ENCODE results near the gene IGF2BP1. TPM values are rescaled to one million over a fixed set of nuclear protein-coding genes. Genes with fewer than 3 reads are reported as not detected.

The IGF2BP1 gene
- total RNA-seq, 1 donor from 2014 or later: 260 TPM

- peak overlapping the region; percentile 91 for H3K27ac Mint-ChIP-seq (ENCODE audit: unreplicated experiment)
- Histone ChIP-seq H3K4me1 (ENCODE audit: insufficient read depth, low read length) (no peaks in the 10 kb centered on the region), H2AFZ (ENCODE audit: low read depth, low read length) (no peak overlapping the region), H3K36me3 (ENCODE audit: insufficient read depth, low read length) (peaks cover 27% of the 10 kb centered on the region), H3K9ac (ENCODE audit: low read length) (no peak overlapping the region), H4K20me1 (ENCODE audit: insufficient read depth, low read length) (peaks cover 30% of the 10 kb centered on the region), H3K4me3 (ENCODE audit: insufficient read depth, low read depth, low read length) (no peak overlapping the region), H3K27ac (ENCODE audit: low read depth, low read length) (no peak overlapping the region), H3K27me3 (ENCODE audit: insufficient read depth, low read length) (no peaks in the 10 kb centered on the region), H3K9me3 (ENCODE audit: insufficient read depth, low read depth, low read length) (no peaks in the 10 kb centered on the region), H3K4me2 (ENCODE audit: low read length) (peak overlapping the region; percentile 43), H3K79me2 (ENCODE audit: insufficient read depth, low read length) (peaks cover 24% of the 10 kb centered on the region)
- peaks cover 12% of the 10 kb centered on the region for H3K4me1 Mint-ChIP-seq (ENCODE audit: low read depth, unreplicated experiment)
- TF ChIP-seq EZH2 (IDR thresholded peaks at IDR 0.05; ENCODE audit: insufficient read depth, low read length): no peak
- TF ChIP-seq CTCF (IDR thresholded peaks at IDR 0.05; ENCODE audit: insufficient read depth, low read depth, low read length): peak; percentile 73
- no peaks in the 10 kb centered on the region for H3K27me3 Mint-ChIP-seq (ENCODE audit: low read depth, unreplicated experiment)
- peak overlapping the region; percentile 64 for H3K4me3 Mint-ChIP-seq (ENCODE audit: unreplicated experiment)
- no peak for DNase-seq (ENCODE audit: low read depth)
- no peak for FAIRE-seq
- H3K36me3 Mint-ChIP-seq (ENCODE audit: low read depth, unreplicated experiment): peaks cover 17% of the 10 kb centered on the region
- H3K9me3 Mint-ChIP-seq (ENCODE audit: unreplicated experiment): no peaks in the 10 kb centered on the region
Observed at GRCh38 chr17:49035470-49036269, 38.5 kb downstream of the IGF2BP1 start.

DNA sequence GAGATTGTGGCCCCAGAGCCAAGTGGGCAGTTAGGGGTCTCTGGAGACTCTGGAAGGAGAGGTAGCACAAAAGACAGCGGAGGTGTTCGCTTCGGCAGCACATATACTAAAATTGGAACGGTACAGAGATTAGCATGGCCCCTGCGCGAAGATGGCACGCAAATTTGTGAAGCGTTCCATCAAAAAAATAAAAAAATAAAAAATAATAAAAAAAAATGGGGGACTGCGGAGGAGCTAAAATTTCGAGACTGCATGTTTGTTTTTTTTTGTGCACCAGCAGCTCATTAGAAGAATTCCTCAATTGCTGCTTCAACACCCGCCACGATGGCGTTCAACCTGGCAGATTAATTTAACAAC, 39.1 kb downstream of the IGF2BP1 start:
- no peak overlapping the region for H3K27ac ChIP-seq (ENCODE audit: low read depth, low read length)
- H3K79me2 ChIP-seq (ENCODE audit: insufficient read depth, low read length): peaks cover 24% of the 10 kb centered on the region
- no peaks in the 10 kb centered on the region for H3K4me1 ChIP-seq (ENCODE audit: insufficient read depth, low read length)
- H3K4me2 ChIP-seq (ENCODE audit: low read length): no peak overlapping the region
- peak overlapping the region; percentile 91 for H3K27ac Mint-ChIP-seq (ENCODE audit: unreplicated experiment)
- no peaks in the 10 kb centered on the region for H3K9me3 Mint-ChIP-seq (ENCODE audit: unreplicated experiment)
- peaks cover 28% of the 10 kb centered on the region for H3K36me3 ChIP-seq (ENCODE audit: insufficient read depth, low read length)
- TF ChIP-seq CTCF (IDR thresholded peaks at IDR 0.05; ENCODE audit: insufficient read depth, low read depth, low read length) (no peak), EZH2 (IDR thresholded peaks at IDR 0.05; ENCODE audit: insufficient read depth, low read length) (no peak)
- peak overlapping the region; percentile 64 for H3K4me3 Mint-ChIP-seq (ENCODE audit: unreplicated experiment)
- peaks cover 12% of the 10 kb centered on the region for H3K4me1 Mint-ChIP-seq (ENCODE audit: low read depth, unreplicated experiment)
- no peaks in the 10 kb centered on the region for H3K27me3 ChIP-seq (ENCODE audit: insufficient read depth, low read length)
- H3K9me3 ChIP-seq (ENCODE audit: insufficient read depth, low read depth, low read length): no peaks in the 10 kb centered on the region
- no peak overlapping the region for H3K9ac ChIP-seq (ENCODE audit: low read length)
- DNase-seq (ENCODE audit: low read depth): no peak
- no peak for FAIRE-seq
- H3K27me3 Mint-ChIP-seq (ENCODE audit: low read depth, unreplicated experiment): no peaks in the 10 kb centered on the region
- no peak overlapping the region for H3K4me3 ChIP-seq (ENCODE audit: insufficient read depth, low read depth, low read length)
- peaks cover 21% of the 10 kb centered on the region for H3K36me3 Mint-ChIP-seq (ENCODE audit: low read depth, unreplicated experiment)
- H4K20me1 ChIP-seq (ENCODE audit: insufficient read depth, low read length): peaks cover 28% of the 10 kb centered on the region
- H2AFZ ChIP-seq (ENCODE audit: low read depth, low read length): no peak overlapping the region

DNA sequence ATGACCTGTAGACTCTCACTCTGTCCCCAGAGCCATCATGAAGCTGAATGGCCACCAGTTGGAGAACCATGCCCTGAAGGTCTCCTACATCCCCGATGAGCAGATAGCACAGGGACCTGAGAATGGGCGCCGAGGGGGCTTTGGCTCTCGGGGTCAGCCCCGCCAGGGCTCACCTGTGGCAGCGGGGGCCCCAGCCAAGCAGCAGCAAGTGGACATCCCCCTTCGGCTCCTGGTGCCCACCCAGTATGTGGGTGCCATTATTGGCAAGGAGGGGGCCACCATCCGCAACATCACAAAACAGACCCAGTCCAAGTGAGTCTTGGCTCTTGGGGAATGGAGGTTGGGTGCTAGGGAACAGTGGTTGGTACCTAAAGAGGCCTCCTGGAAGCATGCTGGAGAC, 41.0 kb downstream of the IGF2BP1 start:
- H4K20me1 ChIP-seq (ENCODE audit: insufficient read depth, low read length): peaks cover 21% of the 10 kb centered on the region
- H3K27ac Mint-ChIP-seq (ENCODE audit: unreplicated experiment): no peak overlapping the region
- H3K27me3 ChIP-seq (ENCODE audit: insufficient read depth, low read length): no peaks in the 10 kb centered on the region

More for the DNA sequence above, 41.0 kb downstream of the IGF2BP1 start:
- Mint-ChIP-seq H3K4me3 (ENCODE audit: unreplicated experiment) (no peak overlapping the region), H3K27me3 (ENCODE audit: low read depth, unreplicated experiment) (no peaks in the 10 kb centered on the region), H3K36me3 (ENCODE audit: low read depth, unreplicated experiment) (peaks cover 25% of the 10 kb centered on the region), H3K4me1 (ENCODE audit: low read depth, unreplicated experiment) (peaks cover 3% of the 10 kb centered on the region), H3K9me3 (ENCODE audit: unreplicated experiment) (no peaks in the 10 kb centered on the region)
- DNase-seq (ENCODE audit: low read depth) (no peak), FAIRE-seq (no peak)
- Histone ChIP-seq H3K36me3 (ENCODE audit: insufficient read depth, low read length) (peaks cover 47% of the 10 kb centered on the region), H3K27ac (ENCODE audit: low read depth, low read length) (no peak overlapping the region), H3K4me1 (ENCODE audit: insufficient read depth, low read length) (no peaks in the 10 kb centered on the region), H3K79me2 (ENCODE audit: insufficient read depth, low read length) (peaks cover 24% of the 10 kb centered on the region), H3K4me2 (ENCODE audit: low read length) (no peak overlapping the region), H3K9ac (ENCODE audit: low read length) (no peak overlapping the region), H2AFZ (ENCODE audit: low read depth, low read length) (no peak overlapping the region), H3K4me3 (ENCODE audit: insufficient read depth, low read depth, low read length) (no peak overlapping the region), H3K9me3 (ENCODE audit: insufficient read depth, low read depth, low read length) (no peaks in the 10 kb centered on the region)
- TF ChIP-seq EZH2 (IDR thresholded peaks at IDR 0.05; ENCODE audit: insufficient read depth, low read length): no peak

All from astrocyte (in vitro differentiated cells and primary cell).